ENCODE data around the gene DRD2.

The DRD2 gene

GRCh38 chr11:113477321-113477720, 2.1 kb upstream of the DRD2 start:
- no peak for TF ChIP-seq CTCF (IDR thresholded peaks at IDR 0.05)

GRCh38 chr11:113476553-113476952, 1.4 kb upstream of the DRD2 start:
- TF ChIP-seq CTCF (IDR thresholded peaks at IDR 0.05), result no peak

GRCh38 chr11:113474362-113475159, 637 bp downstream of the DRD2 start:
- no peak for TF ChIP-seq CTCF (IDR thresholded peaks at IDR 0.05)

- no peak for TF ChIP-seq CTCF (IDR thresholded peaks at IDR 0.05)
Observed at GRCh38 chr11:113473983-113474361, 1.2 kb downstream of the DRD2 start.

GRCh38 chr11:113472471-113472870, 2.7 kb downstream of the DRD2 start:
- TF ChIP-seq CTCF (IDR thresholded peaks at IDR 0.05), result no peak

GRCh38 chr11:113470233-113470632, 5.0 kb downstream of the DRD2 start:
- TF ChIP-seq CTCF (IDR thresholded peaks at IDR 0.05), result no peak

GRCh38 chr11:113468726-113469345, 6.4 kb downstream of the DRD2 start:
- no peak for TF ChIP-seq CTCF (IDR thresholded peaks at IDR 0.05)
